GM12874 (cell line): ENCODE results near the gene HORMAD1.

Experiments used
- TF ChIP-seq, protein P1 (sequence below): IDR thresholded peaks from 2 replicates; pipeline ENCODE4 v1.5.1; 2011; ENCODE audit warnings: low read depth, mild to moderate bottlenecking, control low read depth, low read length, moderate library complexity; ENCODE audit not compliant: insufficient read depth

Gene HORMAD1

DNA sequence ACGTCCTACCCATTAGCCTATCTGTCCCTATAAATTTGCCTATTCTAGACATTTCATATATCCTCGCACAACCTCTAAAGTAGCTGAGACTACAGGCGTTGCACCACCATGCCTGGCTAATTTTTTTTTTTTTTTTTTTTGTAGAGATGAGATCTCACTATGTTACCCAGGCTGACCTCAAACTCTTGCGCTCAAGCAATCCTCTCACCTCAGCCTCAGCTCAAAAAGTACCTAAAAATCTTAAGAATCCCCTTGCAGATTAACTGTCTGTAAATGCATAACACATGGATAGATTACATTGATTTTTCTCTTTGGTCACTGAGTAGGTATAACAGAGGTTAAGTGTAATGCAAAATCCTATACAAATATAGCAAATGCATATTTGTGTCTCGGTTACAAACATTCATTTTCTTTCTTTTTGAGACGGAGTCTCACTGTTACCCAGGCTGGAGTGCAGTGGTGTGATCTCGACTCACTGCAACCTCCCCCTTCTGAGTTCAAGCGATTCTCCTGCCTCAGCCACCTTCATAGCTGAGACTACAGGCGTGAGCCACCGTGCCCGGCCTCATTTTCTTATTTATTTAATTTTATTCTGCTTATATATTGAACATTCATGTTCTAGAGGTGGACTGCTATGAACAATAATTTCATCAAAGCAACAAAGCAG lies 2.3 kb downstream of the HORMAD1 start:
- TF ChIP-seq, protein P1, sequence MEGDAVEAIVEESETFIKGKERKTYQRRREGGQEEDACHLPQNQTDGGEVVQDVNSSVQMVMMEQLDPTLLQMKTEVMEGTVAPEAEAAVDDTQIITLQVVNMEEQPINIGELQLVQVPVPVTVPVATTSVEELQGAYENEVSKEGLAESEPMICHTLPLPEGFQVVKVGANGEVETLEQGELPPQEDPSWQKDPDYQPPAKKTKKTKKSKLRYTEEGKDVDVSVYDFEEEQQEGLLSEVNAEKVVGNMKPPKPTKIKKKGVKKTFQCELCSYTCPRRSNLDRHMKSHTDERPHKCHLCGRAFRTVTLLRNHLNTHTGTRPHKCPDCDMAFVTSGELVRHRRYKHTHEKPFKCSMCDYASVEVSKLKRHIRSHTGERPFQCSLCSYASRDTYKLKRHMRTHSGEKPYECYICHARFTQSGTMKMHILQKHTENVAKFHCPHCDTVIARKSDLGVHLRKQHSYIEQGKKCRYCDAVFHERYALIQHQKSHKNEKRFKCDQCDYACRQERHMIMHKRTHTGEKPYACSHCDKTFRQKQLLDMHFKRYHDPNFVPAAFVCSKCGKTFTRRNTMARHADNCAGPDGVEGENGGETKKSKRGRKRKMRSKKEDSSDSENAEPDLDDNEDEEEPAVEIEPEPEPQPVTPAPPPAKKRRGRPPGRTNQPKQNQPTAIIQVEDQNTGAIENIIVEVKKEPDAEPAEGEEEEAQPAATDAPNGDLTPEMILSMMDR: no peak

DNA sequence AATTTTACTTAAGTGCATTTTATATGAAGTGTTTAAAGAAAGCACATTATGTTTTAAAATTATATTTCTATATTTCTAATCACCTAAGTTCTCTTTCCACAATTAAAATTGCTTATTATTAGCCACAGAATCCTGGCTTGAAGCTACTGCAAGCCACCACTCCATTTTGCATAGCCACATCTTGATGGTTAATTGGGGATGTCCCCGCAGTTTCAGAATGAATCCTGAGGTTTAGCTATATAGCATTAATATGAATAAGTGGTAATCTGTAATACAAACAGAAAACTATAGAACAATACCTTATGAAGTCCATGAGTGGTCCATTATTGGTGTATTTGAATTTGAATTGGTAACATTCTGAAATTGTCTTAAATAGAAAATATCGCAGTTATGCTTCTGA lies 12.1 kb downstream of the HORMAD1 start:
- TF ChIP-seq, protein P1: no peak

DNA sequence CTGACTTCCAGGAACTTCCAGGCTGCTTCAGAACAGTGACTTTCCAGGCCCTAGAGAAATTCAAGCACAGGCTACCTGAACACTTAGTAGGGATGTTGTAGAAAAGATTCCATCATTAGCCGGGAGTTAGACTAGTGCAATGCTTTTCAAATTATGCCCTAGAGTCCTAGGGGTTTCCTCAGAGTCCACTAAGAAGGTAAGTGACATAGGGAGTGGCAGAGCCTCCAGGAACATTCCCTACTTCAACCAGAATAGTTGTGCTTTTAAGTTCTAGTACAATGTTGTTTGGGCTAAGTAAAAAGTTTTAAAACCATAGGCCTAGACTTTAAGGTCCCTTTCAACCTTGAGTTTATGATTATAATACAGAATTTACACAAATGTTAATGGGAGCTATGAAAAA lies 14.6 kb downstream of the HORMAD1 start:
- TF ChIP-seq, protein P1: no peak

DNA sequence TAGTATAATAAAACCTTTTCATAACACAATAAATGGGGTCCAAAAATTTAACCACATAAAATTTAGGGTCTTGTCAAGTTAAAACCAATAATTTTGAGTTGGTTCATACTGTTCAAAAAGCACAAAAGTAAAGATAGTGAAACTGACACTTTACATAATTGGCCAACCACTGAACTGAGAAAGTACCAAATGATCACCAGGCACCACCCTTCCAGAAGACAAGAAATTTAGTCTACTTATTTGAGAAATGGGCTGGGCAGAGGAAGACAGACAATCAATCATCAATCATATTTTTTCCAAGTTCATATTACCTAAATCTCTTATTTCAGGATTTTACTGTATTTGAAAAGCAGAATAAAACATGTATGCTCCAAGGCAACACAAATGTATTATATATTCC lies 17.3 kb downstream of the HORMAD1 start:
- TF ChIP-seq, protein P1: no peak

DNA sequence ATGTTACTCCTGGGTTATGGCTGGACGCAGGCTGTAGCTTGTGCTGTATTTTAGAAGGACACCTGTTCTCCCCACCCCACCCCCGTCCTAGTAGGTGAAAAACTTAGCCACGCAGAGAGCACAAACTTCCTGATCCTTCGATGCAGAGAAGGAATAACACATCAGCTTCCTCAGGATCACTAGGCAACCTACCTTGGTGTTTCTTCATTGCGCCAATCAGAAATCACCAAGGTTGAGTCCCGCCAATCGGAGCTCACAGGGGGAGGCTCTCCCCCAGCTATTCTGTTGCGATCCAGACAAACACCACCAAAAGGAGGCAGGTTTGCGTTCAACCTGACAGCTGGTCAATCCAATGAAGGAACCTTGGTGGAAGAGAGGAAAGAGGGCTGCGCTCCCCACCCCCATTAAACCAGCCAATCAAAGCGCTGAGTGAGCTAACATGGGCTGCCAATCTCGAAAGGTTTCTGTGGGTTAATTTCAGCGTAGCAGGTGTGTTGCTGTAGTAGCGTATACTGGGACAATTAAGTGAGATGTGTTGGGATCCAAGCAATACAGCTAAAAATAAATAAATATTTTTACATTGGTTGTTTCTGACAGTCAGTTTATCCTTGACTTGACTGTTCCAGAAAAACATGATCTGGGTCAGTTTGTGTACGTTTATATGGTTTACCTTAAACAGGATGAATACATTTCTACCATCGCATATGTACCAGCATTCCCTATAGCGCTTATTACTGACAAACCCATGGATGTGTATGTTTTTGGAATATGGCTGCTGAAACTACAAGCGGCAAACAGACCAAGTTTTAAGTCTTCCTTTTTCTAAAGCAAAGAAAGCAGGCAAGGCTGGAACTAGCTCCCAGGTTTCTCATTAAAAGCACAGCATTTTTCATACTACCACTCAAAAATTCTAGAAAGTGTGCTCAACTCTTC lies 23.4 kb downstream of the HORMAD1 start, which contains the start of gene GOLPH3L:
TSS of gene GOLPH3L (minus strand) at position 160 of the 933 bp plus-strand sequence. CDS start 2,316 bp downstream, outside the sequence.
- TF ChIP-seq, protein P1: no peak

DNA sequence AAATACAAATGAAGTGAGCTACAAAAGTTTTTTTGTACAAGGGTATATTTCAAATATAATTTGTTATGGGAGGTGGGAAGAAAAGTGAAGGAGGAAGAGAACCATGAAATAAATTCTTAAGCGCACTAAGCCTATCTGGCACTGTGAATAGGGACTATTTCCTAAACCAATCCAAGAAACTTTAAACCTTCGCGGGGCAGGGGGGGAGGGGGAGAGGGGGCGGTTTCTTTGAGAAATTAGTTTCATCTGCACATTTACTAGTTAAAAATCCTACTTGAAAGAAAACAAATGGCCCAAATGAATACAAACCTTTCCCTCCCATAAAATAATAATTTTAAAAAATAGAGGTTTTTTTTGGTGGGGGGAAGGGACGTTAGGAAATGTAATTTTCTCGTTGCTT lies 24.1 kb downstream of the HORMAD1 start:
- TF ChIP-seq, protein P1: no peak

DNA sequence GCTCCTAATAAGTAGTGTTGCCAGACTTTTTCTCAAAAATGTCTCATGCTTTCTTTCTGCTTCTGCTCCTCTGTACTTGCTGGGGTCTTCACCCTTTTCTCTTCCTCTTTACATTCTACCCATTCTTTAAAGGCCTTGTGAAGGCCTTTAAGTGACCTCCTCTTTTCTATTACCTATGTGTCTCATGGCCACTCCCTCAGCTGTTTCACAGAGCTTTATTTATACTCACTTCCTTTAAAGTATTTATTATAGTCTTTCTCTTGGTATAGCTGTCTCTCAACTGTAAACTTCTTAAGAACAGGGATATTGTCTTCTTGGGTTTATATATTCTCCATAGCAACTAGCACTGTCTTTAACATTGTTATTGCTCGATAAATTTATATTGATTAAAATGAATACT lies 24.5 kb downstream of the HORMAD1 start:
- TF ChIP-seq, protein P1: no peak
